Anterior cingulate cortex (tissue), 58 donors: ENCODE measurements around the gene CTNNA2.

ENCODE experiments used
- DNase-seq, 58 donors: peaks; one replicate each; lab custom pipeline; 2025; lab: John Stamatoyannopoulos, UW

CTNNA2 gene

DNA sequence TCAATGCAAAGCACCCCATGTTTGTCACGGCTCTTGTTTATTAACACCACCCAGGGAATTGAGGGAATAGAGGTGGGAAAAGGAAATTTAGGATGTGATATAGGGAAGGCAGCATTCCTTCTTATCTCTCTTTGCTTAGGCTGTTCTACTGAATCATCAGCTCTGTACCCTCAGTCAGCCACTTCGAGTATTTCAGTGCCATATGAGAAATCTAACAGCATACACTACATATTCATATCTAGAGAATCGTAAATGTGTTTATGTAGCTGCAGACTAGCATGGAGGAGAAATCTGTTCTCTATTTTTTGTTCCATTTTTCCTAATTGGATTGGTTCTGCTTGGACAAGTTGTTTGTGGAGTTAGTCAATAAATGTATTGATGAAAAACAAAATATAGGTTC lies 187.8 kb downstream of the CTNNA2 start:
- DNase-seq, result no peak

DNA sequence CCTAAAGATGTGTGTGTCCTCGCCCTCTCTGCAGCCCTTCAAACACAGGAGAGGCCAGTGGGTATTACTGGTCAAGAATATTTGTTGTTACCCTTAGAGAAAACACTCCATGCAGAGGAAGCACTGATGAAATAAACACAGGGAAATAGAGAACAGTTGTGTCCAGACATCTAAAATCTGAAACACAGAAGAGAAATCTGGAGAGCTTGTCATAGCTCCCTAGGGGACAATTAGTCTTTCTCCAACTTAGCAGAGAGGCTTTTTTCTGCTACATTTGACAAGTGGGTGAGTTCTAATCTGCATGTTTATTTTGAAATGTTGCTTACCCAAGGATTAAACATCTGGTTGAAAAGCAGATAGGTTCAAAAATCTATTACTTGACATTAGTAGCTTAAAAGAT lies 190.1 kb downstream of the CTNNA2 start:
- DNase-seq, result no peak

DNA sequence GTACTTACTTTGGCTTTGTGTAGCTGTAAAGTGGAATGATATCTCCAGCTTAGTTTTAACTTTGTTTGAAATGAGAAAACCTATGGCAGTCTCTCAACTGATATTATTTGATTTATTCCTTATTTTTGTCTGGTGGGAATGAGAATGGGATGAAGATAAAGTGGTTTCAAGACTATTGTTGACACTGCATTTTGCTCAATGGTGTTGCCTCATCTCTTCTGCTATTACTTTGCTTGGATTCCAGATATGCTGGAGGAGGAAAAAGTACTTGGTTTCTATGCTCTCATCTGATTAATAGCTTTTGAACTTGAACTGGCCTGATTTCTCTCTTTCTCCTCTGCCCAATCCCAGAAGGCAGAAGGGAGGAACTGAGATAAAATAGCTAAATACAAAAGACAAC lies 198.2 kb downstream of the CTNNA2 start:
- no peak for DNase-seq

DNA sequence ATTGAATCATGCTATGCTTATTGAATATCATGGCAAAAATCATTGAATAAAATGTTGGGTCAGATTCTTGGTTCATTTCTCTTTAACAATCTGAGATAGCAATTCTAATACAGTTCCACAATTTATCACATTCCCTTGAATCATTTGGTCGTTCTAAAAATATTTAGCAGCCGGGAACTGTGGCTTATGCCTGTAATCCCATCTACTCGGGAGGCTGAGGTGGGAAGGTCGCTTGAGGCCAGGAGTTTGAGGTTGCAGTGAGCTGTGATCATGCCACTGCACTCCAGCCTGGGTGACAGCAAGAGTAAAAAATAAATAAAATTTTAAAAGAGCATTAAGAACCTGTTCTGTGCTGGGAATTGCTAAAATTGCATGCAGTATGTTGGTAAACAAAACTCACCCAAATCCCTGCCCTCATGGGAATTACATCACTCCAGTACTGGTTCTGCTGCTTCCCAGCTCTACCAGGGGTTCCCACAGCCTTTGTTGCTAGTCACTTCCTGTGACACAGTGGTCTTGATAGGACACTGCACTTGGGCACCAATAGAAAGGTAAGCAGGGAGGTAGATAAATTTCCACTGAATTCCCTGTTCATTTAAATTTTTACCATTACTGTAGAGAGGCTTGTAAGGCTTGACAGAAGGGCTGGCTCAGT lies 200.4 kb downstream of the CTNNA2 start:
- DNase-seq, result no peak

DNA sequence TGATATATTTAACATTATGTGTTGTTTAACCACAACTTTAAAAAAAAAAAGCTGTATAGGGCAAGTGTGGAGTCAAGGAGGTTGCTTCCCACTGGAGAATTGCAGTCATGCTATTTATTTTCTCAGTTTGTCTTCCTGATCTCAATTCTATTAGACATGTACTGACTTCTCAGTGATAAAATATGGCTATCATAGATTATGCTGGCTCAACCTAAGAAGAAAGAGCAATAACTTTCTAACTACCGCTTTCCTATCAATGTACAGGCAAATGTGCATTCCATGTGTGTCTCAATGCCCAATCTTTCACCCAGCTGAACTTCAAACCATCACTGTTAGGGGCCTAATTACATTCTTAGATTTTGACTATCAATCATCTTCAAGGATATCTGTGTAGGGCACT lies 201.4 kb downstream of the CTNNA2 start:
- no peak for DNase-seq

DNA sequence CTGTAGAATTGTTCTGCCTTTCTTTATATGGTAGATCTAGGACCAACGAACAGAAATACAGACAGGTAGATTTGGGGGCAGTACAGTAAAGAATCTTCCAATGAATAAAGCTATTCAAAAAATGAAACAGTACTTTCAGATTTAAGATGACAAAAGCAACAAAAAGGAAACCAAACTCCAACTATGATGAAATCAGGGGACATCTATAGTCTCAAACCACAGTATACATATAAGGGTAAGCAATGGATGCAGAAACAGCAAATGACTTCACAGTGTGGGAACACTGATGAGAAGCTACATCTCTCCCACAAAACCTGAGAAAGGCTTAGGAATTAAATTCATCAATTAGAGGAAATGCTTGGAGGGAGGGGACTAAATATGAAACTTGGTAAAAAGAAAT lies 202.5 kb downstream of the CTNNA2 start:
- DNase-seq, result no peak

DNA sequence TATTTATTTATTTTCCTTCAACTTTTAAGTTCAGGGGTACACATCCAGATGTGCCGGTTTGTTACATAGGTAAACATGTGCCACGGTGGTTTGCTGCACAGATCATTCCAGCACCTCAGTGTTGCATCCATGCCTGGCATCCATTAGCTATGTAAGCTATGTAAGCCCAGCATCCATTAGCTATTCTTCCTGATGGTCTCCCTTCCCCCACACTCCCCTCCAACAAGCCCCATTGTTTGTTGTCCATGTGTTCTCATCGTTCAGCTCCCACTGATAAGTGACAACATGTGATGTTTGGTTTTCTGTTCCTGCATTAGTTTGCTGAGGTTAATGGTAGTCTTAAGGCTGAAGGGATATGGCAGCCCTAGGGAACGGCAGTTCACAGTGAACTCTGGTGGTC lies 203.4 kb downstream of the CTNNA2 start:
- DNase-seq, result no peak

DNA sequence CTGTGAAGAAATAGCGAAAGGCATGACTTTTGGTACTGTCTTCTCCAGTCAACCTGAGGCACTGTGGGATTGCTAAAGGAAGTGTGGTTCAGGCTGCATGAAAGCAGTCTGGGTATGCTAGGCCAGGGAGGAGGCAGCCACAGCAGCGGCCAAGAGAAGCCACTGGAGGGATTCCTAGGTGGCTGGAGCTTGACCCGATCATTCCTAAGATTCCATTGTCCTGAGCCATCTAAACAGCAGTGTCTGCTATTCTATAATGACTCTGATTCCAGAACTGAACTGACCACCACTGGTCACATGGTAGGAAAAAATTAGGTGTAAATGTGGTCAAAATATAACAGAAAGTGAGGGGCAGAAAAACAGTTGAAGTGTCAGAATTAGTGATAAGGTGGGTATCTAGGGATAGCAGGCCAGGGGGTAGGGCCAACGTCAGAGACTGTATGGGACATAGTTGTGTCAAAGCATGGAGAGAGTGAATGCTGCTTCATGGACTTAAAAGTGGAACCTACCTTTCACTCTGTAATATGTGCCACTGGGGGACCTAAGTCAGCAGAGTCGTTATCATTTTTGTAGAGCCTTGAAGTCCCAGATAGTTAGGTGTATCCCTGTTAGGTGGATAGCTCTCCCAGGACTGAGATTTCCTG lies 204.6 kb downstream of the CTNNA2 start:
- DNase-seq, result no peak

DNA sequence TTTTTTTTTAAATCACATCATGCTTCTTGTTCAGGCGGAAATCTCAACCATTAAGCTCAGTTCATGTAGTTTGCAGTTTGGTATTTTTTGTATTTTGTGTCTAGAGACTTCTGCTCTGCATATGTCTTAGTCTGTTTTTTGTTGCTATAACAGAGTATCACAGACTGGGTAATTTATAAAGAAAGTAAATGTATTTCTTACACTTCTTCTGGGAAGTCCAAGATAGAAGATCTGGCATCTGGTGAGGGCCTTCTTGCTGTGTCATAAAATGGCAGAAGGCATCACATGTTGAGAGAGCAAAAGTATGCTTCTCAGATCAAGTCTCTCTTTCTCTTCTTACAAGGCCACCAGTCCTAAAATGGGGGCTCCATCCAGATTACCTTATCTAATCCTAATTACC lies 208.2 kb downstream of the CTNNA2 start:
- DNase-seq, result no peak

DNA sequence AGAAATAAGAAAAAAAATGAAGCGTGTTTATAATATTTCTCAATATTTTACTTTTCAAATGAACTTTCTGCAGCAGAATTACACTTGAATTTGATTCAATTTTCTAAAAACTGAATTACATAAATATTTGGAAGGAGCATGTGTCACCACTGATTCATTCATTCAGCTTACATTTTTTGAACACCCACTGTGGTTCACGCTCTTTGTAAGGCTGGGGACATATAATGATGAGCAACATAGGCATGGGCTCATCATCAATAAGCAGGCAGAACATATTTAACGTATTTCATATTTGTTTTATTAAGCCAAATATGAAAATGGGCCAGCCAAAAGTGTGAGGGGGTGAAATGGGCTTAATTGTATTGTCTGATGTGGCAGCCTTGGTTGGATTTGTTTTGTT lies 209.1 kb downstream of the CTNNA2 start:
- no peak for DNase-seq

DNA sequence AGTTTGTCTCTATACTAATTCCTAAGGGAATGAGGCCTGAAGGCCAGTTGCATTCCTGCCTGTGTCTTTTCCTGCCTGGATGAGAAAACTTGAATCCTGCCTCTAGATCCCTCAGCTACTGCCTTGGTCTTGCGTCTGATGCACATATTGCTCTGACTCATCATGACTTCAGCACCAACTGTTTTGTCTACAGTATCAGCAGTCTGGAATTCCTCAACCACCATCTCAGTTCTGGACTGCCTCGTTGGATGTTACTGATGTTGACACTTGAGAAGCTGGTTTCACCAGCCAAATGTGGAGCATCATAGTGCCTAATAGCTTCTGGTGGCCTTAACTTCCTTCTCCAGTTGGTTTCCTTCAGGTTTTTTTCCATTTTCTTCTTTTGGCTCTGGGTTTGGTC lies 211.0 kb downstream of the CTNNA2 start:
- DNase-seq, result no peak

DNA sequence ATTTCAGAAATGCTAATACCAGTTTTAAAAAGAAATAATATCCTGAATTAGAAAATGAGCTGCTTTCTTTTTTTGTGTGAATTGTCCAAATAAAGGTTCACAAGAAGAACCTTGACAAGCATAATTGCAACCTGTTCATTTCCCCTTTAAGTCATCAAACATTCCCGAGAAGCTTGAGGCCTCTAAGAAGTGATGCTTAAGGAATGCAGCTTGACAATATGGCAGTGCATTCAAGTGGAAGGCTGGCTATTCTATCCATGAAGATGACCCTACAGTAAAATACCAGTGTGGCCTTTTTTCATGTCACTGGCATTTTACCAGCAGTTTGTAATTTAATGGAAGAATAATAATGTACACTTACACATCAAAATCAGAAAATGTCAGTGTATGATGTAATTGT lies 216.7 kb downstream of the CTNNA2 start:
- DNase-seq, result no peak

DNA sequence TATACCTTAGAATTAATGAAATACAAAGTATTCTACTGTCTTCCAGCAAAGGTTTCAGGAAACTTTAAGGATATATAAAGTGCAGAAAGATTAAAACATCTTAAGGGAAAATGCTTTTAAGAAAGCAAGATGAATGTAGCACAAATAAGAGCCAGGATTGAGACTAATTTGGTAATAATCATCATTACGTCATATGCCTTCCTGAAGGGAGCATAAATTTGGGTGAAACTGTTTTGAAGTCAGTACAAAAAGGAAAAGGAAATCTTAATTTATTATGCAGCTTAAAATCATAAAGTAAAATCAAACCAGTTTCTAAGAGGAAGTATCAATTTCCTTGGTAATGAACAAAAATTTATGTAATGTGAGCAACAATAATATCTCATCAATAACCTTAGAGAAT lies 221.7 kb downstream of the CTNNA2 start:
- DNase-seq, result no peak

DNA sequence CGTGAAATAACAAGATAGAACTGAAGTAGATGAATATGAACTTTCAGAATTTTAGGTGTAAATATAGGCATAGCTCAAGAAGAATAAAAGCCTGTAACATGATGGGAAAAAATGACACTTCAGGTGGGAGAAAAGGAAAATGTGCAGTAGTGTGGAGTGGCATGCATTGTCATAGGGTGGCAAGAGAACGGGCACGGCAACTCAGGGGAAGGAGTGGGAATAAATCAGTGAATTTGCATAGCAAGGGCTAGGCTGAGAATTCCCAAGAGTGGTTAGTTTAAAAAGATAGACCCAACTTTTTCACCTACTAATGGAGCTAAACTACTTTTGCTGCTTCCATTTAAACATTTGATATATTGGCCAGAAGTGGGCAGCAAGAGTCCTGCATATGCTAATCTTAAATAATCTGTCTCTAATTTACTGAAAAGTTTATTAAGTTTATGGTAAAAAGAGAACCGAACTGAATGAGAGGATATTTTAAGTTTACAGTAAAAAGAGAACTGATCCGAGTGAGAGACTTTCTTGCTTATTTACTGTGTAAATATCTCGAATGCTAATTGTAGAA lies 228.1 kb downstream of the CTNNA2 start:
- DNase-seq, result no peak

DNA sequence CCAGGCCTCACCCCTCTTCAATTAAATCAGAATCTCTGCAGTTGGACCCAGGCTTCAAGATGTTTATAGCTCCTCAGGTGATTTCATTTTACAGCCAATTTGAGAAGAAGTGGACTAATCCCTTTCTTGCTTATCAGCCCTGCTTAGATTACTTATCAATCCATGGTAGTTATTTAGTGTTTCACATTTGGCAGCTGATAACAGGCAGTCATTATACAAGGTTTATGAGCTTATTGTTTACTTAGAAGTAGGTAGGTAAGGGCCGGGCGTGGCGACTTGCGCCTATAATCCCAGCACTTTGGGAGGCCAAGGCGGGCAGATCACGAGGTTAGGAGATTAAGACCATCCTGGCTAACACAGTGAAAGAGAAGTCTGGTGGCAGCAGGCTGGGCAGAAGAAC lies 237.5 kb downstream of the CTNNA2 start:
- no peak for DNase-seq

DNA sequence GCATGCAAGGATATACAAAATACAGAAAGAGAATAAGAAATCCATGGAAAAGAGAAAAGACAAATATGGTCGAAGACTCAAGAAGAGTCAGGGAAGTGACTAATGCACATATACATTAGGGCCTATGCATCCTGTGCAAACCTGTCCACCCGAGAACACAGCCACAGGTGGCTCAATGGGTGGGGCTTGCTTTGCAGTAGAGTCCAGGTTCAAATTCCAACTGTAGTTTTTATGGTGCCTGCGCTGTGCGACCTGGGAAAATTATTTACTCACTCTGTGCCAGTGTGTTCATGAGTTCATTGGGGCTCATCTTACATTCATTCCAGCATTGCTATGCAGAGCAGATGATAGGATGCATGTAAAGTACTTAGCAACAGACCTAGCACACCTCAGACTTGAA lies 244.7 kb downstream of the CTNNA2 start:
- no peak for DNase-seq

DNA sequence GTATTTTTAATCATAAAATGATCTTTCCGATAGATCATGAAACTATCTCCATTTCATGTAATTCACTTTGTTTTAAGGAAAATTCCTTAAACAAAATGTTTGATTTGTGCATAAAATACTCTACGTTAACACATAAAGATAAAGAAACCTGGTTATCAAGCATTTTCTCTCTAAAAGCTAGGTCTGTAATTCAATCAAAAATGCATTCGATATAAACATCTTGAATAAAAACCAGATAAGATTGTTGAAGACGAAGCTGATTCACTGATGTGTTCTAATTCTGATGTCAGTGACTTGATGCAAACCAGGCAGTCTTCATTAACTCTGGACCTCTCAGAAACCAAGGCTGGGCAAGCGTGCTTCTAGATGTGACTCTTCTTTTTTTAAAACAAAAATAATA lies 245.2 kb downstream of the CTNNA2 start:
- no peak for DNase-seq

DNA sequence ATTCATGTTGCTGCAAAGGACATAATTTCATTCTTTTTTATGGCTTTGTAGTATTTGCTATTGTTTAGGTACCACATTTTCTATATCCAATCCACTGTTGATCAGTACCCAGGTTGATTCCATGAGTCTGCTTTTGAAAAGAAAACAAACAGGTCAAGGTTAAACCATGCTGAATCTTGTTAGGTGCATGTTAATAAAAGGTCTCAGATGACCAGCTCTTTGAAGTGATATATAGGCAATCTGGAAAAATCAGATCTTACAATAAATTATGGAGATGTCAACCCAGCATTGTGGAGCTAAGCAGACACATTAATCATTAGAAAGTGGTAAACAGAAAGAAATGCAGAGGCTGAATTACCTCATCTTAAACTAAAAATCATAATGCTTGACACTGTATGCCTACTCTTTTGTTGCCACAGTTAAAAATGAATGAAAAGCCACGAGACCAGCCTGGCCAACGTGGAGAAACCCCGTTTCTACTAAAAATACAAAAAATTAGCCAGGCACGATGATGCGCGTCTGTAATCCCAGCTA lies 246.0 kb downstream of the CTNNA2 start:
- no peak for DNase-seq

DNA sequence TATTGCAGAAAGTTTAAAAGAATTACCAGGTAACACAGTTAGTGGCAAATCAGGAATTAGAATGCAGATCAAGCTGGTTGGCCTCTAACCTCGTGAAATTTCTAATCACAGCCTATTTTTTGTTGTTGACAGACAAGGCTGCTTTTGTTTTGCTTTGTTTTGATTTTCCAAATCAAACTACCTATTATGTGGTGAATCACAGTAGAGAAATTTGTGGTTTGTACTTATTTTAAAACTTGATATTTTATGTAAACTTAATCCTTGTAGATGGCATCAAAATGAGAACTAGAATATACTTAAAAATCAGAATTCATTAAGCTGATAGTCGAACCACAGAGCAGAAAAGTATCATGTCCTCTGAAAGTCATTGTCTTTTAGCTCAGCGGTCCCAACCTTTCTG lies 258.1 kb downstream of the CTNNA2 start:
- no peak for DNase-seq

DNA sequence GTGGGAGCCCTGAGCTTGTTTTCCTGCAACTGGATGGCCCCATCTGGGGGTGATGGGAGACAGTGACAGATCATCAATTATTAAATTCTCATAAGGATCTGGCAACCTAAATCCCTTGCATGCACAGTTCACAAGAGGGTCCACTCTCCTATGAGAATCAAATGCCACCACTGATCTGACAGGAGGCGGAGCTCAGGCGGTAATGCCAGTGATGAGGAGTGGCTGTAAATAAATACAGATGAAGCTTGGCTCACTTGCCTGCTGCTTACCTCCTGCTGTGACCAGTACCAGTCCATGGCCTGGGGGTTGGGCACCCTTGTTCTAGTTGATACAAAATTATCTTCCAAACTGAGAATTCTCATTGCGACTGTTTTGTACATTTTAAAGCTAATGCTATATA lies 258.6 kb downstream of the CTNNA2 start:
- no peak for DNase-seq

DNA sequence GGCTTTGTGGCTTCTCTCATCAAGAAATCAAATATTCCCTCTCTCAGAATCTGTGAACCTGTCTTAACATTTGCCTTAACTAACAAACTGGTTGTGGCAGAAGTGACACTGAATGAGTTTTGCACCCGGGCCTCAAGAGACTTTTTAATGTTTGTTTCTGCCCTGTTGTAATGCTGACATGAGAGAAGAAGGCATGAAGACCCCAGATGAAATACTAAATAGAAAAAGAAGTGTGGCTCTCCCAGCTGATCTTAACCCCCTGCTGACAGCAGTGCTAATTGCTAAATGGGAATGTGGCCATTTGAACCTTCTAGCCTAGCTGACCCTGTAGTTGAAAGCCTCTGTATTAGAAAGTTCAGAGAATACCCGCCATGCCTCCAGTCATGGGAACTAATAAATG lies 261.2 kb downstream of the CTNNA2 start:
- no peak for DNase-seq

DNA sequence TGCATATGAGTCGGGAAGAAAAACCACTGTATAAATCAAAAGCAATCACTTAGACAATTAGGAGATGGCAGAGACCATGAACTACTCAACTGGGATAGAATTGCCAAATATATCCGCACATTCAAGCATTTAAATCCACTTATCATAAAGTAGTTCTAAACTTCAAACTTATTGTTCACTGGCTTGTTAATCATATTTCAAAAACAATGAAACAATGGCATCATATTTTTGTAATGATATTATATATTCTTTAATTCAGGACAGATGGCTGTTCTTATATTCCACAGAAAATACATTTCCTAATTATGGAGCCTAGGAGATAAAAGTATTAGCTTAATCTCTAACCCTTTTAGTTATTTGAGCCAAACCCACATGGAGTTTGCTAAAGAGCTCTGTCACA lies 263.6 kb downstream of the CTNNA2 start:
- no peak for DNase-seq
